ENCODE data around the gene BCL6. TPM values are rescaled to one million over a fixed set of nuclear protein-coding genes. Genes with fewer than 3 reads are reported as not detected.

Gene BCL6
- total RNA-seq, 2 experiments from 2014 or later: 65.6 to 256 TPM

GRCh38 chr3:187689984-187690383, 55.3 kb downstream of the BCL6 start:
- H2AFZ ChIP-seq (ENCODE audit: low read length): no peak overlapping the region
- intact Hi-C loops (cut with micrococcal nuclease; ENCODE audit: unreplicated experiment): no loop called here
- no peak overlapping the region for H3K4me3 ChIP-seq (ENCODE audit: low read depth, low read length, poor library complexity, severe bottlenecking)
- H3K4me1 ChIP-seq (ENCODE audit: insufficient read depth, low read length, poor library complexity, severe bottlenecking): no peaks in the 10 kb centered on the region
- no TSS peak for BruUV-seq (replicated peaks)
- no peaks in the 10 kb centered on the region for H3K9me2 ChIP-seq (ENCODE audit: insufficient read depth, low read length)
- peaks cover 13% of the 10 kb centered on the region; the same call in 1 of the 2 replicates for H3K9me3 ChIP-seq (ENCODE audit: low read length)
- no peak overlapping the region for H3K4me2 ChIP-seq (ENCODE audit: low read length)
- H3K27ac ChIP-seq (ENCODE audit: low read depth, low read length, poor library complexity, severe bottlenecking): no peak overlapping the region
- no peaks in the 10 kb centered on the region for H3K36me3 ChIP-seq (ENCODE audit: insufficient read depth, low read length)
- DNase-seq (ENCODE audit: low spot score): no peak
- no peaks in the 10 kb centered on the region for H3K79me2 ChIP-seq (ENCODE audit: insufficient read depth, low read depth, low read length)
- POLR2A ChIA-PET: no interaction called here
- CTCF ChIA-PET (ENCODE audit: unreplicated experiment): no interaction called here
- TF ChIP-seq EZH2phosphoT487 (IDR thresholded peaks at IDR 0.05; ENCODE audit: borderline replicate concordance, low read depth, low read length): no peak
- no peak for TF ChIP-seq CTCF (conservative IDR thresholded peaks at IDR 0.05; ENCODE audit: low read length)
- H4K20me1 ChIP-seq (ENCODE audit: insufficient read depth, low read length): no peaks in the 10 kb centered on the region

GRCh38 chr3:187686621-187687273, 58.5 kb downstream of the BCL6 start:
- H3K4me3 ChIP-seq (ENCODE audit: low read depth, low read length, poor library complexity, severe bottlenecking): no peak overlapping the region
- peaks cover 16% of the 10 kb centered on the region; the same call in 1 of the 2 replicates for H3K9me3 ChIP-seq (ENCODE audit: low read length)
- DNase-seq (ENCODE audit: low spot score): no peak
- no peak overlapping the region for H3K4me2 ChIP-seq (ENCODE audit: low read length)
- H3K79me2 ChIP-seq (ENCODE audit: insufficient read depth, low read depth, low read length): no peaks in the 10 kb centered on the region
- ChIA-PET CTCF (ENCODE audit: unreplicated experiment) (no interaction called here), POLR2A (interaction anchor here (0.5 to 0.7 kb wide), 3 partner anchors 292 to 1309 kb away, joined by 3 read pairs; no protein-coding TSS in a partner anchor)
- no peak for TF ChIP-seq EZH2phosphoT487 (IDR thresholded peaks at IDR 0.05; ENCODE audit: borderline replicate concordance, low read depth, low read length)
- no peak for TF ChIP-seq CTCF (conservative IDR thresholded peaks at IDR 0.05; ENCODE audit: low read length)
- no peaks in the 10 kb centered on the region for H3K4me1 ChIP-seq (ENCODE audit: insufficient read depth, low read length, poor library complexity, severe bottlenecking)
- no peak overlapping the region for H3K27ac ChIP-seq (ENCODE audit: low read depth, low read length, poor library complexity, severe bottlenecking)
- H3K9me2 ChIP-seq (ENCODE audit: insufficient read depth, low read length): no peaks in the 10 kb centered on the region
- H2AFZ ChIP-seq (ENCODE audit: low read length): no peak overlapping the region
- BruUV-seq (replicated peaks): no TSS peak
- H4K20me1 ChIP-seq (ENCODE audit: insufficient read depth, low read length): no peaks in the 10 kb centered on the region
- no peaks in the 10 kb centered on the region for H3K36me3 ChIP-seq (ENCODE audit: insufficient read depth, low read length)
- intact Hi-C loops (cut with micrococcal nuclease; ENCODE audit: unreplicated experiment): no loop called here

- peaks cover 16% of the 10 kb centered on the region; the same call in 1 of the 2 replicates for H3K9me3 ChIP-seq (ENCODE audit: low read length)
- H3K27ac ChIP-seq (ENCODE audit: low read depth, low read length, poor library complexity, severe bottlenecking): no peak overlapping the region
- ChIA-PET POLR2A (interaction anchor here (0.6 kb wide), 1 partner anchor 430 kb away, joined by 3 read pairs; no protein-coding TSS in a partner anchor), CTCF (ENCODE audit: unreplicated experiment) (no interaction called here)
- no peaks in the 10 kb centered on the region for H3K36me3 ChIP-seq (ENCODE audit: insufficient read depth, low read length)
- H4K20me1 ChIP-seq (ENCODE audit: insufficient read depth, low read length): no peaks in the 10 kb centered on the region
- H3K9me2 ChIP-seq (ENCODE audit: insufficient read depth, low read length): no peaks in the 10 kb centered on the region
- no peaks in the 10 kb centered on the region for H3K79me2 ChIP-seq (ENCODE audit: insufficient read depth, low read depth, low read length)
- no TSS peak for BruUV-seq (replicated peaks)
- no peak for TF ChIP-seq CTCF (conservative IDR thresholded peaks at IDR 0.05; ENCODE audit: low read length)
- H3K4me3 ChIP-seq (ENCODE audit: low read depth, low read length, poor library complexity, severe bottlenecking): no peak overlapping the region
- no peaks in the 10 kb centered on the region for H3K4me1 ChIP-seq (ENCODE audit: insufficient read depth, low read length, poor library complexity, severe bottlenecking)
- H2AFZ ChIP-seq (ENCODE audit: low read length): no peak overlapping the region
- no peak overlapping the region for H3K4me2 ChIP-seq (ENCODE audit: low read length)
- intact Hi-C loops (cut with micrococcal nuclease; ENCODE audit: unreplicated experiment): no loop called here
- DNase-seq (ENCODE audit: low spot score): peak; percentile 7
These were observed 59.3 kb downstream of the BCL6 start for GRCh38 chr3:187685948-187686347.

All from OCI-LY7 (cell line).